B cell (primary cell): ENCODE results near the gene NTMT1. TPM values are rescaled to one million over a fixed set of nuclear protein-coding genes. Genes with fewer than 3 reads are reported as not detected.
"Not testable (repeated sequence)": the region's sequence is repeated elsewhere in the genome, so short reads cannot be mapped to it uniquely, and the experiment has no call there.

Experiments used
- ATAC-seq: fragments of 200-7000 bp; cut with Tn5 transposase; one replicate; pipeline ENCODE4 v1.10.0; 2021; ENCODE audit warnings: low read depth, mild to moderate bottlenecking, moderate number of reproducible peaks, moderate library complexity
- CTCF ChIA-PET: fragments of 350-600 bp; sonication (Branson Sonifier 250); formaldehyde crosslinking; loops from one replicate; lab custom pipeline; 2021; ENCODE audit warnings: antibody characterized with exemption, inconsistent platforms; lab: Charles Lee
- POLR2A ChIA-PET: fragments of 350-600 bp; sonication (Branson Sonifier 250); formaldehyde crosslinking; loops from one replicate; lab custom pipeline; 2021; ENCODE audit warnings: antibody characterized with exemption; lab: Charles Lee
- DNase-seq: peaks from one replicate; pipeline ENCODE4 v3.0.0; 2013
- H2AFZ ChIP-seq: 2 replicates; pipeline ENCODE4 v1.6.1; 2012; ENCODE audit warnings: mild to moderate bottlenecking, low read depth, low read length; ENCODE audit not compliant: insufficient read depth, poor library complexity, severe bottlenecking
- H3K27ac ChIP-seq, 2 donors: 1 replicate in 1 of 2; 2 replicates in 1 of 2; pipeline ENCODE4 v1.5.1; 2012 to 2013; ENCODE audit warnings: low read length in 2 of 2, mild to moderate bottlenecking in 2 of 2, moderate library complexity in 1 of 2
- H3K27me3 ChIP-seq, 4 experiments: fragments of 200-600 bp in 1 of 4; sonication (generic) in 1 of 4; replicated peaks in 1 of 4; 1 replicate in 2 of 4; 2 replicates in 2 of 4; pipeline versions ENCODE4 v1.6.1 to v1.7.0; 2013 to 2016; ENCODE audit warnings: low read length in 3 of 4, mild to moderate bottlenecking in 2 of 4, mixed read lengths in 1 of 4, moderate library complexity in 1 of 4; ENCODE audit not compliant: insufficient read depth in 4 of 4, control insufficient read depth in 3 of 4; ENCODE audit errors: control extremely low read depth in 1 of 4
- H3K36me3 ChIP-seq, 2 experiments: replicated peaks in 1 of 2; 1 replicate in 1 of 2; 2 replicates in 1 of 2; pipeline versions ENCODE4 v1.6.1 to v1.7.1; 2013; ENCODE audit warnings: low read length in 1 of 2; ENCODE audit not compliant: insufficient read depth in 2 of 2, control insufficient read depth in 1 of 2; ENCODE audit errors: control extremely low read depth in 1 of 2, extremely low read depth in 1 of 2
- H3K4me1 ChIP-seq, 2 donors: fragments of 200-600 bp in 1 of 2; sonication (generic) in 1 of 2; 1 replicate in 1 of 2; 2 replicates in 1 of 2; pipeline versions ENCODE4 v1.5.1 to v1.6.1; 2013 to 2017; ENCODE audit warnings: low read length in 2 of 2; ENCODE audit not compliant: control insufficient read depth in 2 of 2, insufficient read depth in 2 of 2
- H3K4me2 ChIP-seq: replicated peaks from 2 replicates; pipeline ENCODE3; 2012; ENCODE audit warnings: mild to moderate bottlenecking, low read depth, low read length; ENCODE audit not compliant: poor library complexity, severe bottlenecking
- H3K4me3 ChIP-seq, 5 experiments: fragments of 200-600 bp in 1 of 5; sonication (generic) in 1 of 5; 1 replicate in 3 of 5; 2 replicates in 2 of 5; pipeline versions ENCODE4 v1.5.1 to v1.7.0; 2011 to 2016; ENCODE audit warnings: low read length in 4 of 5, mild to moderate bottlenecking in 4 of 5, low read depth in 2 of 5, control low read depth in 1 of 5, moderate library complexity in 1 of 5; ENCODE audit not compliant: insufficient read depth in 1 of 5; ENCODE audit errors: control extremely low read depth in 1 of 5, extremely low read depth in 1 of 5
- H3K79me2 ChIP-seq: fragments of 200-600 bp; sonication (generic); one replicate; pipeline ENCODE4 v1.6.0; 2016; ENCODE audit warnings: low read length; ENCODE audit not compliant: control insufficient read depth, insufficient read depth
- H3K9ac ChIP-seq: fragments of 200-600 bp; sonication (generic); 2 replicates; pipeline ENCODE4 v1.6.1; 2017; ENCODE audit warnings: mild to moderate bottlenecking, low read length, moderate library complexity
- H3K9me3 ChIP-seq, 3 donors: one replicate each; pipeline versions ENCODE4 v1.6.1 to v1.7.1; 2013; ENCODE audit warnings: low read length in 2 of 3; ENCODE audit not compliant: control insufficient read depth in 2 of 3, insufficient read depth in 1 of 3; ENCODE audit errors: control extremely low read depth in 1 of 3
- H4K20me1 ChIP-seq: 2 replicates; pipeline ENCODE4 v1.6.0; 2012; ENCODE audit warnings: mild to moderate bottlenecking, low read length; ENCODE audit not compliant: insufficient read depth, control insufficient read depth, poor library complexity, severe bottlenecking
- H3K27ac Mint-ChIP-seq: one replicate; pipeline ENCODE4 v1.8.0; 2021; ENCODE audit warnings: mixed read lengths
- H3K27me3 Mint-ChIP-seq: one replicate; pipeline ENCODE4 v1.8.0; 2021; ENCODE audit warnings: mixed read lengths
- H3K4me1 Mint-ChIP-seq: one replicate; pipeline ENCODE4 v1.8.0; 2021; ENCODE audit warnings: mixed read lengths
- H3K4me3 Mint-ChIP-seq: one replicate; pipeline ENCODE4 v1.8.0; 2021; ENCODE audit warnings: mixed read lengths
- H3K9me3 Mint-ChIP-seq: one replicate; pipeline ENCODE4 v1.8.0; 2022; ENCODE audit warnings: mixed read lengths; ENCODE audit not compliant: insufficient read depth
- CTCF ChIP-seq: fragments of 200-600 bp; IDR thresholded peaks from one replicate; pipeline ENCODE4 v1.8.0; 2022; ENCODE audit warnings: antibody characterized with exemption, mild to moderate bottlenecking
- EZH2 ChIP-seq: IDR thresholded peaks from 2 replicates; pipeline ENCODE4 v1.6.1; 2012; ENCODE audit warnings: borderline replicate concordance, low read depth, mild to moderate bottlenecking, moderate library complexity, low read length; ENCODE audit not compliant: insufficient read depth, poor library complexity, severe bottlenecking
- WGBS: methylation state at CpG from one replicate; pipeline ENCODE4 v1.1.5; 2013; ENCODE audit warnings: missing lambda C conversion rate; ENCODE audit not compliant: insufficient coverage; 5-methylcytosine and 5-hydroxymethylcytosine counted together
- intact Hi-C: fragments of 100-400 bp; cut with micrococcal nuclease; formaldehyde crosslinking; loops from one replicate; pipeline ENCODE4 v1.10.0; 2022
- polyA plus RNA-seq: library from polyadenylated mRNA; depleted of rRNA; stranded (reverse); fragments of >200 nt; gene quantifications from 2 replicates; pipeline ENCODE4 v1.2.3, GENCODE V29; 2012
- total RNA-seq, 2 donors: library from RNA; stranded (reverse); fragments of 120-200 nt in 1 of 2; gene quantifications; 1 replicate in 1 of 2; 2 replicates in 1 of 2; pipeline versions ENCODE4 v1.2.3 to v1.2.4, GENCODE V29; 2013 to 2022

Gene NTMT1
- total and polyA plus RNA-seq, 2 donors (not counting 1 experiment from before 2014, with no cell fraction given), result 21.8 to 35.3 TPM

- POLR2A ChIA-PET, H3K27ac ChIP-seq, H3K27ac Mint-ChIP-seq, H3K9me3 ChIP-seq, DNase-seq, H3K27me3 ChIP-seq, H3K9ac ChIP-seq, H3K4me2 ChIP-seq, H3K4me3 ChIP-seq, H2AFZ ChIP-seq, intact Hi-C loops, H3K27me3 Mint-ChIP-seq, H3K4me3 Mint-ChIP-seq, ATAC-seq, H3K9me3 Mint-ChIP-seq: not testable (repeated sequence)
- peaks cover 11 to 13% of the 10 kb centered on the region in 2 donors for H3K4me1 ChIP-seq
- peaks cover 77% of the 10 kb centered on the region for H4K20me1 ChIP-seq
- H3K79me2 ChIP-seq, result peaks cover 47% of the 10 kb centered on the region
- CTCF ChIA-PET, result interaction anchor here (1.2 to 1.7 kb wide), 2 partner anchors 12 to 505 kb away, joined by 3 to 7 read pairs; no protein-coding TSS in a partner anchor
- WGBS, result 94% methylated on average over 8 of the region's 10 CpGs
- peaks cover 2 to 64% of the 10 kb centered on the region in 2 experiments for H3K36me3 ChIP-seq
- peaks cover 26% of the 10 kb centered on the region for H3K4me1 Mint-ChIP-seq
Measured at GRCh38 chr9:129636343-129636742, 10.4 kb downstream of the NTMT1 start.

- 28% methylated on average over 9 of the region's 9 CpGs for WGBS
- Histone ChIP-seq H3K9me3 (no peaks in the 10 kb centered on the region), H3K4me2 (no peak overlapping the region), H3K9ac (no peak overlapping the region), H4K20me1 (peaks cover 76% of the 10 kb centered on the region), H2AFZ (no peak overlapping the region), H3K27ac (no peak overlapping the region), H3K4me1 (peaks cover 12 to 14% of the 10 kb centered on the region in 2 donors), H3K36me3 (peaks cover 2 to 64% of the 10 kb centered on the region in 2 experiments), H3K79me2 (peaks cover 46% of the 10 kb centered on the region), H3K27me3 (no peaks in the 10 kb centered on the region), H3K4me3 (no peak overlapping the region)
- TF ChIP-seq CTCF (no peak), EZH2 (no peak)
- Mint-ChIP-seq H3K27ac (no peak overlapping the region), H3K4me1 (peaks cover 23% of the 10 kb centered on the region), H3K27me3 (no peaks in the 10 kb centered on the region), H3K4me3 (no peak overlapping the region), H3K9me3 (no peaks in the 10 kb centered on the region)
- intact Hi-C loops, result no loop called here
- ATAC-seq, result no peak
- ChIA-PET CTCF (interaction anchor here (1.0 to 1.7 kb wide), 3 partner anchors 10 to 505 kb away, joined by 3 to 7 read pairs (median 3); no protein-coding TSS in a partner anchor), POLR2A (interaction anchor here (0.6 kb wide), 1 partner anchor 100 kb away, joined by 3 read pairs; no protein-coding TSS in a partner anchor)
- DNase-seq, result no peak
Measured at GRCh38 chr9:129637102-129637501, 11.1 kb downstream of the NTMT1 start.
